HL-60 (cell line): ENCODE data around the gene PCSK5.

Source experiments
- POLR2AphosphoS5 ChIP-seq: IDR thresholded peaks from 2 replicates; pipeline ENCODE4 v1.6.1; 2012; ENCODE audit warnings: low read depth
- TF ChIP-seq, protein P1 (sequence below): IDR thresholded peaks from one replicate; pipeline ENCODE4 v1.5.1; 2011; ENCODE audit warnings: low read length, control low read depth, inconsistent platforms; ENCODE audit not compliant: insufficient read depth
- TF ChIP-seq, protein P2 (sequence below): IDR thresholded peaks from 2 replicates; pipeline ENCODE4 v1.6.1; 2012; ENCODE audit warnings: low read depth; ENCODE audit not compliant: insufficient replicate concordance

DNA sequence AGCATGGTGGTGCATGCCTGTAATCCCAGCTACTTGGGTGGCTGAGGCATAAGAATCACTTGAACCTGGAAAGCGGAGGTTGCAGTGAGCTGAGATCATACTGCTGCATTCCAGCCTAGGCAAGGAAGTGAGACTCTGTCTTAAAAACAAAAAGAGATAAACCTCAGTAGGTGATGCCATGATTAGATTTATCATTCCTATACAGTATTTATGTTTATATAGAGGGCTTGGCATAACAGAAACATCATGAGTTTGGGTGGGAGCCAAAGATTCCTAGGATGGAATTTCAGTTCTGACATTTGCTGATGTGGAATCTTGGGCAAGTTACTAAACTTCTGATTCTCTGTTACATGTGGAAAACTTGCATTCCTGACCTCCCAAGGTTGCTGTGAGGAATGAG lies 481.4 kb downstream of the PCSK5 start:
- TF ChIP-seq, protein P1, sequence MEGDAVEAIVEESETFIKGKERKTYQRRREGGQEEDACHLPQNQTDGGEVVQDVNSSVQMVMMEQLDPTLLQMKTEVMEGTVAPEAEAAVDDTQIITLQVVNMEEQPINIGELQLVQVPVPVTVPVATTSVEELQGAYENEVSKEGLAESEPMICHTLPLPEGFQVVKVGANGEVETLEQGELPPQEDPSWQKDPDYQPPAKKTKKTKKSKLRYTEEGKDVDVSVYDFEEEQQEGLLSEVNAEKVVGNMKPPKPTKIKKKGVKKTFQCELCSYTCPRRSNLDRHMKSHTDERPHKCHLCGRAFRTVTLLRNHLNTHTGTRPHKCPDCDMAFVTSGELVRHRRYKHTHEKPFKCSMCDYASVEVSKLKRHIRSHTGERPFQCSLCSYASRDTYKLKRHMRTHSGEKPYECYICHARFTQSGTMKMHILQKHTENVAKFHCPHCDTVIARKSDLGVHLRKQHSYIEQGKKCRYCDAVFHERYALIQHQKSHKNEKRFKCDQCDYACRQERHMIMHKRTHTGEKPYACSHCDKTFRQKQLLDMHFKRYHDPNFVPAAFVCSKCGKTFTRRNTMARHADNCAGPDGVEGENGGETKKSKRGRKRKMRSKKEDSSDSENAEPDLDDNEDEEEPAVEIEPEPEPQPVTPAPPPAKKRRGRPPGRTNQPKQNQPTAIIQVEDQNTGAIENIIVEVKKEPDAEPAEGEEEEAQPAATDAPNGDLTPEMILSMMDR = no peak
- TF ChIP-seq, protein P2, sequence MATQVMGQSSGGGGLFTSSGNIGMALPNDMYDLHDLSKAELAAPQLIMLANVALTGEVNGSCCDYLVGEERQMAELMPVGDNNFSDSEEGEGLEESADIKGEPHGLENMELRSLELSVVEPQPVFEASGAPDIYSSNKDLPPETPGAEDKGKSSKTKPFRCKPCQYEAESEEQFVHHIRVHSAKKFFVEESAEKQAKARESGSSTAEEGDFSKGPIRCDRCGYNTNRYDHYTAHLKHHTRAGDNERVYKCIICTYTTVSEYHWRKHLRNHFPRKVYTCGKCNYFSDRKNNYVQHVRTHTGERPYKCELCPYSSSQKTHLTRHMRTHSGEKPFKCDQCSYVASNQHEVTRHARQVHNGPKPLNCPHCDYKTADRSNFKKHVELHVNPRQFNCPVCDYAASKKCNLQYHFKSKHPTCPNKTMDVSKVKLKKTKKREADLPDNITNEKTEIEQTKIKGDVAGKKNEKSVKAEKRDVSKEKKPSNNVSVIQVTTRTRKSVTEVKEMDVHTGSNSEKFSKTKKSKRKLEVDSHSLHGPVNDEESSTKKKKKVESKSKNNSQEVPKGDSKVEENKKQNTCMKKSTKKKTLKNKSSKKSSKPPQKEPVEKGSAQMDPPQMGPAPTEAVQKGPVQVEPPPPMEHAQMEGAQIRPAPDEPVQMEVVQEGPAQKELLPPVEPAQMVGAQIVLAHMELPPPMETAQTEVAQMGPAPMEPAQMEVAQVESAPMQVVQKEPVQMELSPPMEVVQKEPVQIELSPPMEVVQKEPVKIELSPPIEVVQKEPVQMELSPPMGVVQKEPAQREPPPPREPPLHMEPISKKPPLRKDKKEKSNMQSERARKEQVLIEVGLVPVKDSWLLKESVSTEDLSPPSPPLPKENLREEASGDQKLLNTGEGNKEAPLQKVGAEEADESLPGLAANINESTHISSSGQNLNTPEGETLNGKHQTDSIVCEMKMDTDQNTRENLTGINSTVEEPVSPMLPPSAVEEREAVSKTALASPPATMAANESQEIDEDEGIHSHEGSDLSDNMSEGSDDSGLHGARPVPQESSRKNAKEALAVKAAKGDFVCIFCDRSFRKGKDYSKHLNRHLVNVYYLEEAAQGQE = no peak
- TF ChIP-seq POLR2AphosphoS5 = no peak
